Measurements from ENCODE around the gene CYB561D1. TPM values are rescaled to one million over a fixed set of nuclear protein-coding genes. Genes with fewer than 3 reads are reported as not detected.

The CYB561D1 gene, protein sequence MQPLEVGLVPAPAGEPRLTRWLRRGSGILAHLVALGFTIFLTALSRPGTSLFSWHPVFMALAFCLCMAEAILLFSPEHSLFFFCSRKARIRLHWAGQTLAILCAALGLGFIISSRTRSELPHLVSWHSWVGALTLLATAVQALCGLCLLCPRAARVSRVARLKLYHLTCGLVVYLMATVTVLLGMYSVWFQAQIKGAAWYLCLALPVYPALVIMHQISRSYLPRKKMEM
- 1 to 10 TPM; 3.3 to 6.9 TPM for total RNA-seq

DNA sequence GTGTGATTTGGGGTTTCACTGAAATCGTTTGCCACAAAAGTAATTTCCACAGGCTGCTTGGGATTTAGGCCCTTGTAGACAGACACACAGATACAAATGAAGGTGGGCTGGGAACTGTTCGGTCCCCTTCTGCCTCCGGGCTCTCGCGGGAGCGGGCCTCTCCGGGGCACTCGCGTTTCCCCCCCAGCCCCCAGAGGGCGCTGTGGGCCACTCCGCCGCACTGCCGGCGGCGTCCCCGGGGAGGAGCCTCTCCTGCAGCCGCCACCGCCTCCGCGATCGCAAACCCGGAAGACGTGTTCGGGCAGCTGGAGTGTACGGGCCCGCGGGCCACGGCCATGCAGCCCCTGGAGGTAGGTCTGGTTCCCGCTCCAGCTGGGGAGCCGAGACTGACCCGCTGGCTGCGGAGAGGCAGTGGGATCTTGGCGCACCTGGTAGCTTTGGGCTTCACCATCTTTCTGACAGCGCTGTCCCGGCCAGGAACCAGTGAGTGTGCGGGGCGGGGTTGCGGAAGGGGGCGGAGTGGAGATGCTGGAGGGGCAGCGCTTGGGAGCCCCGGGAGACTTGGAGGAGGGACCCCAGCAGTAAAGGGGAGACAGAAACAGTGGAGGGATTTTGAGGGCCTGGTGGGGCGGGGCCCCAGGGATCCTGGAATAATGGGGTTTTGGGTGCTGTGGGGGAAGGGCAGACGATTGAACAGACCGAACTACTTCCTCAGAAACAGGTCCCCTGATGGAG is at the start of gene CYB561D1:
Gene CYB561D1 (plus strand): TSS at position 290 of the 735 bp plus-strand sequence. CDS start 46 bp downstream, at position 336.

DNA sequence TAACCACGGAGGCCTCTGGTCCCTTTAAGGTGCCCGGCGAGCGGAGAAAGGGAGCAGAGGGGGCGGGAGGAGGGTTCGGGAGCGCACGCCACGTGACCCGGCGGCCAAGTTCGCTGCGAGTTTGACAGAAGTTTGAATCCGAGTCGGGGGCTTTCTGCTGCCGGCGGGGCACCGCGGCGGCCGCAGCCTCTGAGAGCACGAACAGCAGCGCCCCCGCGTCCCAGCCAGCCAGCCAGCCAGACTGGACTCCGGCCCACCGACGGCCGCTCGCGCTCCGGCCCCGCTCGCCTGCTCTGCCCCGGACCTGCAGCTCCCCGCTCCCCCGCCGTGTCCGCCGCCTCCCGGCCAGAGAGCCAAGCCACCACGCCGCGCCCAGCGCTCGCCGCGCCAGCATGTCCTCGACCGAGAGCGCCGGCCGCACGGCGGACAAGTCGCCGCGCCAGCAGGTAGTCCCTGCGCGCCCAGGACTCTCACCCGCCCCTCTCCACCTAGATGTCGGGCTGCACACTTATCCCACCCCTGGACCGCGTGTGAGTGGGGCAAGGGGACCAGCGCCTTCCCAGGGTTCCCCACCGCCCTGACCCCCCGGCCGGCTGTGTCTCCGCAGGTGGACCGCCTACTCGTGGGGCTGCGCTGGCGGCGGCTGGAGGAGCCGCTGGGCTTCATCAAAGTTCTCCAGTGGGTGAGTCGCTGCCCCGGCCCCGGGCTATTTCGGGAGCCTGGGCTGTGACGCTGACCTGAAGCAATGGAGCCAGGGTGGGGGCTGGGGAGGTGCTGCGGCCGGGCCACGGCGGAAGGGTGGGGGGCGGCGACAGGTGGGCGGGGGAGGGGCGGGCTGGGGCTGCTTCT is 27.2 kb upstream of the CYB561D1 start, which contains the start of gene SYPL2:
Gene SYPL2 (plus strand): TSS at position 95 of the 849 bp plus-strand sequence. CDS start 298 bp downstream, at position 393.

DNA sequence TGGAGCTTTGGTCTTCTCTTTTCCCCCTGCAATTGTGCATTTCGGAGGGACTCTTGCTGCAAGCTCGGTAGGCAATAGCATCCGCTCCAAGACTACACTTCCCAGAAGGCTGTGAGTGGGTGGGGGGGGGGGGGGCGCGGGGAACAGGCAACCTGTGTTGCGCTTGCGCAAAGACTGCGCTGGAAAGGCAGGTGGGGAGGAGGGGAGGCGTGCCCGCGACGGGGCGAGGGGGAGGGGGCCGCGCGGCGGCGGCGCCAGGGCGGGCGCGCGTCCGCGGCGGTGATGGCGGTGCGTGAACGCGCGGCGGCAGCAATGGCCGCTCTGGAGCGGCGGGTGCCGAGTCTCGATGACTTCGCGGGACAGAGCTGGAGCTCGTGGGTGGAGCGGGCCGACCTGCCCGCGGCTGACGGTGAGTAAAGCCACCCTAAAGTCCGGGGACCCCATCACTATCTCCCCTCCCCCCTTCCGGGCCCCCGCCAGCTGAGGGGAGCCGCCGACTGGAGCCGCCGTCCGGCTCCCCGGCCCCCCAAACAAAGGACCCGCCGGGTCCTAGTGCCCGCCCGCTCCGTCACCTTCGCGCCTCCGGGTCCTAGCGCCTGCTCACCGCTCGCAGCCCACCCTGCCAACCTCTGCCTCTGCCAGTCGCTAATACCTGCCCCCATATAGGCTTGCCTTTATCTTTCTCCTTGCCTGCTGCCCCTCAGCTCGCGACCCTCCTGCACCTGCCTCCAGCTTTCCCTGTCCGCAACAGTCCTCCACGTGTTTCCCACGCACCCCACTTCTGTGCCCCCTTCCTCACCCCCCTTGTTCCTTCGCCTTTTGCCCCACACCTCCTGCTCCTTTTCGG is 10.0 kb upstream of the CYB561D1 start, which contains the start of gene ATXN7L2:
Gene ATXN7L2 (plus strand): TSS at position 234 of the 847 bp plus-strand sequence. CDS start 49 bp downstream, at position 283.

DNA sequence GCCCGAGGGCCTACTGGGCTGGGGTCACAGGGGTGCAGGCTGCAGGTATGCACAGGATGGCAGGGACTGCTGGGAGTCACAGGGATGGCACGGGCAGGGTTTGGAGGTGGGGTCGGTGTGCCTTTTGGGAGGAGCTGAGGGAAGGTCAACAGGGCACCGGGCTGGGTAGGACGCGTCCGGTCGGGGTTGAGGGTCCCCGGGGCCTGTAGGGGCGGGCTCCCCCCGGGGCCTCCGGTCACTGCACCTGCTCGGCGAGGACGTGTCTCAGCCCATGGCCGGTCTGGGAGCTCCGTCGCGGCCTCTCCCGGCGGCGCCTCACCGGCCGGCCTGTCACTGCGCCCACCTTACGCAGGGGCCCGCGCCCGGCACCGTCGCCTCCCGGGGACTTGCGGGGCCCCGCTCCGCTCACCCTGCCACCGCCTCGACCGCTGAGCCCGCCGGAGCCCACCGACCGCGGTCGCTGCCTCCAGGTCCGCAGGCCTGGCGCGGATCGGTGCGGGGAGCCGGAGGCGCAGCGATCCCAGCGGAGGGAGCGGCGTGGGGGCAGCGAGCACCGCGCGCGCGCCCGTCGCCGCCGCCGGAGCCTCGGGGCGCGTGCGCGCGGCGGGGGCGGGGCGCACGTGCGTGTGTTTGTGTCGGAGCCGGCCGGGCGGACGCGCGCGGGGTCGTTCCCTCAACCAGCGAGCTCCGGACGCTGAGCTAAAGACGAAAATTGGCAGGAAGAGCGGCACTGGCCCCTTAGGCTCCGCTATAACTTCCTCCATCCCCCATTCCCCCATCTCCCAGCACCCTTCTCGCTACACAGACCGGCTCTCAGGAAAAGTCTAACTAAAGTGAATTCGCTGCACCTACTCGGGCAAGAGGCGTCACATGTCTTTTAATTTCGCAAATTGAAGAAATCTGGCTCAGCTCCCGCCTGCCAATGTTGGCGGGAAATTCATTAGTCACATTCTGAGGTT is 15.6 kb downstream of the CYB561D1 start, which contains the start of gene AMIGO1:
Gene AMIGO1 (minus strand): TSS at position 552 of the 959 bp plus-strand sequence. CDS start 815 bp downstream, outside the sequence.

DNA sequence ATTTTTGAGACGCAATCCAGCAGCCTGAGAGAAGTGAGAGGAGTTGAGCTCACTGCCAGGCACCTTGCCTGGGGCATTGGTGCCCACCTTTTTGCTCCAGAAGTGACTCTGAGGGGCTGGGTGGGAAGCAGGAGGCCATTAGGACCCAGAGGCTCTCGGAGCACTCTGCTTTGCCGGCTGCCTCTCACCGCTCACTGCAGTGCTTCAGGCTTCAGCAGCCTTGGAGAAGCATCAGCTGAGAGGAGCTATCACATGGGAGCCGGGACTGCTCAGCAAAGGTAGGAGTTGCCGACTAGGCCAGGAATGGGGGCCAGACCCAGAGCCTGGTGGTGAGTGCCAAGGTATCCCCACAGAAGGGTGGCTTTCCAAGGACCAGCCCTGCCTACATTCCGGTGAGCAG is 45.8 kb downstream of the CYB561D1 start, which contains the start of gene GPR61:
Gene GPR61 (plus strand): TSS at position 197 of the 400 bp plus-strand sequence. CDS start 3,151 bp downstream, outside the sequence.

DNA sequence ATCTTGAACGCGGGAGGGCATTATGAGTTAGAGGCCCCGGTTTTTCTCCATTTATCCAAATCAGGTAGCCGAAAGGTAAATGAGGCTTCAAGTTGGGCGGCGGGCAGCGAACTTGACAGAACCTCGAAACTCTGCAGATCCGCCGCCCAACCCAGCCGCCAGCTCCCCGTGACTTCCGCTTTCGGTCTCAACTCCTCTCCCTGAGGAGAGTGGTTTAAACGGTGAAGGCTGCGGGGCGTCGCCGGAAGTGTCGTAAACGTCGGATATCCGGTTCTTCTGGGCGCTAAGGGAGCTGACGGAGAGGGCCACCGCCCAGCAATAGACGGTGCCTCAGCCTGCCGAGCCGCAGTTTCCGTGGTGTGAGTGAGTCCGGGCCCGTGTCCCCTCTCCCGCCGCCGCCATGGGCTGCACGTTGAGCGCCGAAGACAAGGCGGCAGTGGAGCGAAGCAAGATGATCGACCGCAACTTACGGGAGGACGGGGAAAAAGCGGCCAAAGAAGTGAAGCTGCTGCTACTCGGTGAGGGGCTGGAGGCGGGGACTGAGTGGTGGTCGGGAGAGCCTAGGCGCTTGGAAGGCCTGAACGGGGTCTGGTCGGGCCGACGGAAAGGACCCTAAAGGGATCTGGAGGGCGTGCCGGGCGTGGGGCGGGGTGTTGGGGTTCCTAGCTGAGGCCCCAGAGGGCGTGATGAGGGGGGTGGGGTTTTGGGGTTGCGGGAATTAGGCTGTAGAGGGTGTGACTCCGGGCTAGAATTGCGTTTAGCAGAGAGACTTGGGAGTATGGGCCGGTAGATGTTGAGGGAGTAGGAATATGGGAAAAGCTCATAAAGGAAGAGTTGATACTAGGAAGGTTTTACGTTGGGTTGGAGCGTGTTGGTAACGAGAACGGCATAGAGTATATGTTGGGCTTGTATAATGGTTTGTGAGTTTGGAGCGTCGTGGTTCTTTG is 54.7 kb downstream of the CYB561D1 start, which contains the start of gene GNAI3:
Gene GNAI3 (plus strand): TSS at position 295 of the 947 bp plus-strand sequence. CDS start 106 bp downstream, at position 401.

Other genes starting within 250 kb of the CYB561D1 start
- gene CELSR2, start 244.6 kb upstream of the CYB561D1 start, total RNA-seq, result 10 to 100 TPM; 16.7 to 19.3 TPM
- 10 to 100 TPM; 20.3 to 58.9 TPM for gene PSRC1, start 210.9 kb upstream of the CYB561D1 start, total RNA-seq
- gene MYBPHL, start 187.1 kb upstream of the CYB561D1 start, total RNA-seq, result under 1 TPM in 1 of 2 donors, not detected in 1; under 0.01 TPM
- 10 to 100 TPM; 82.3 to 83.3 TPM for gene SORT1, start 96.2 kb upstream of the CYB561D1 start, total RNA-seq
- 10 to 100 TPM; 58.8 to 86.9 TPM for gene PSMA5, start 67.6 kb upstream of the CYB561D1 start, total RNA-seq
- under 1 TPM; 0.33 to 0.34 TPM for gene SYPL2, start 27.5 kb upstream of the CYB561D1 start, total RNA-seq
- gene ATXN7L2, start 10.2 kb upstream of the CYB561D1 start, total RNA-seq, result 1 to 10 TPM; 2.1 to 3.7 TPM
- gene AMIGO1, start 15.6 kb downstream of the CYB561D1 start, total RNA-seq, result under 1 TPM; 0.33 to 0.69 TPM
- gene GPR61, start 45.8 kb downstream of the CYB561D1 start, total RNA-seq, result under 1 TPM in 1 of 2 donors, not detected in 1; 0.34 TPM
- 10 to 100 TPM in 1 of 2 donors, 1 to 10 TPM in 1; 8.3 to 13.3 TPM for gene GNAI3, start 54.5 kb downstream of the CYB561D1 start, total RNA-seq
- under 1 TPM in 1 of 2 donors, not detected in 1; 0.33 TPM for gene GNAT2, start 125.5 kb downstream of the CYB561D1 start, total RNA-seq
- gene AMPD2, start 125.7 kb downstream of the CYB561D1 start, total RNA-seq, result 10 to 100 TPM; 30.3 to 46.3 TPM
- 10 to 100 TPM; 24.4 to 25.6 TPM for gene GSTM4, start 162.0 kb downstream of the CYB561D1 start, total RNA-seq
- gene GSTM2, start 174.0 kb downstream of the CYB561D1 start, total RNA-seq, result 10 to 100 TPM; 14.0 to 17.9 TPM
- gene GSTM1, start 193.7 kb downstream of the CYB561D1 start, total RNA-seq, result 10 to 100 TPM; 11.4 to 45.6 TPM
- gene GSTM5, start 218.2 kb downstream of the CYB561D1 start, total RNA-seq, result under 1 TPM in 1 of 2 donors, not detected in 1; 0.33 TPM
- gene GSTM3, start 246.9 kb downstream of the CYB561D1 start, total RNA-seq, result 100 to 1,000 TPM in 1 of 2 donors, 10 to 100 TPM in 1; 52.3 to 108 TPM